HepG2 (cell line): ENCODE measurements around the gene CAMTA1. TPM values are rescaled to one million over a fixed set of nuclear protein-coding genes. Genes with fewer than 3 reads are reported as not detected.

Experiments
- ATAC-seq: fragments of 200-7000 bp; cut with Tn5 transposase; 3 replicates; pipeline ENCODE4 v1.9.1; 2020; ENCODE audit warnings: mild to moderate bottlenecking, moderate library complexity
- BruUV-seq: library from RNA; stranded (reverse); fragments of 400-500 nt; replicated peaks from 2 replicates; lab custom pipeline; 2021; lab: Mats Ljungman, UMichigan
- CTCF ChIA-PET: fragments of 300-600 bp; formaldehyde crosslinking; extraction: SDS; loops from one replicate; lab custom pipeline; 2021; ENCODE audit warnings: low total read pairs, inconsistent platforms, low intra/inter-chr PET ratio; lab: Yijun Ruan, JAX
- POLR2A ChIA-PET: fragments of 350-600 bp; sonication (Branson Sonifier 250); formaldehyde crosslinking; loops from one replicate; lab custom pipeline; 2020; ENCODE audit warnings: antibody characterized with exemption, inconsistent platforms; lab: Yijun Ruan, JAX
- DNase-seq: peaks from one replicate; pipeline ENCODE4 v3.0.0-alpha.2; 2015; ENCODE audit warnings: low spot score
- FAIRE-seq: peaks from 3 replicates; lab custom pipeline; 2011; peaks lifted over from hg19 to GRCh38; lab: Jason Lieb, UNC
- H2AFZ ChIP-seq: one replicate; pipeline ENCODE4 v1.6.1; 2011; ENCODE audit warnings: low read length, inconsistent platforms
- H3K27ac ChIP-seq: fragments of 300-600 bp; 3 replicates; pipeline ENCODE4 v1.8.0; 2011; ENCODE audit warnings: mixed run types, mild to moderate bottlenecking, mixed read lengths, low read length, inconsistent platforms; ENCODE audit not compliant: insufficient read depth; ENCODE audit errors: extremely low read length
- H3K27me3 ChIP-seq, 2 experiments: fragments of 200-600 bp in 1 of 2; 2 replicates in 1 of 2; 3 replicates in 1 of 2; pipeline versions ENCODE4 v1.6.0 to v1.8.0; 2011; ENCODE audit warnings: low read length in 2 of 2, mild to moderate bottlenecking in 2 of 2, moderate library complexity in 2 of 2, inconsistent platforms in 1 of 2; ENCODE audit not compliant: insufficient read depth in 2 of 2, control insufficient read depth in 1 of 2
- H3K36me3 ChIP-seq, 2 experiments: fragments of 200-600 bp in 1 of 2; replicated peaks in 1 of 2; 2 replicates in 1 of 2; 3 replicates in 1 of 2; pipeline versions ENCODE4 v1.5.1 to v1.8.0; 2011; ENCODE audit warnings: low read length in 2 of 2, inconsistent platforms in 1 of 2; ENCODE audit not compliant: insufficient read depth in 2 of 2, control insufficient read depth in 1 of 2
- H3K4me1 ChIP-seq: 2 replicates; pipeline ENCODE4 v1.5.1; 2012; ENCODE audit warnings: low read length, inconsistent platforms; ENCODE audit not compliant: insufficient read depth
- H3K4me2 ChIP-seq: 2 replicates; pipeline ENCODE4 v1.6.0; 2011; ENCODE audit warnings: low read depth, low read length, inconsistent platforms
- H3K4me3 ChIP-seq, 3 experiments: fragments of 200-600 bp in 1 of 3; sonication (generic), shearing (Covaris generic) in 1 of 3; replicated peaks in 1 of 3; 2 replicates each; pipeline ENCODE4 v1.5.1; 2011 to 2016; ENCODE audit warnings: low read length in 3 of 3, inconsistent platforms in 2 of 3, low read depth in 2 of 3, mild to moderate bottlenecking in 2 of 3, control low read depth in 1 of 3, mixed read lengths in 1 of 3; ENCODE audit not compliant: insufficient read depth in 1 of 3
- H3K79me2 ChIP-seq: one replicate; pipeline ENCODE4 v1.6.1; 2011; ENCODE audit warnings: low read length, inconsistent platforms; ENCODE audit not compliant: insufficient read depth
- H3K9ac ChIP-seq: 2 replicates; pipeline ENCODE4 v1.6.0; 2011; ENCODE audit warnings: mild to moderate bottlenecking, low read depth, low read length, inconsistent platforms; ENCODE audit not compliant: insufficient read depth
- H3K9me3 ChIP-seq: 2 replicates; pipeline ENCODE4 v1.5.1; 2012; ENCODE audit warnings: mild to moderate bottlenecking, low read length
- H4K20me1 ChIP-seq: 2 replicates; pipeline ENCODE4 v1.6.0; 2011; ENCODE audit warnings: inconsistent platforms, mild to moderate bottlenecking, low read length, moderate library complexity; ENCODE audit not compliant: insufficient read depth
- E2F1 ChIP-seq: sonication (generic); formaldehyde crosslinking; IDR thresholded peaks from 2 replicates; pipeline ENCODE4 v1.5.0; 2020; ENCODE audit warnings: missing genetic modification reagents
- EED ChIP-seq: sonication (generic); formaldehyde crosslinking; IDR thresholded peaks from 2 replicates; pipeline ENCODE4 v1.5.0; 2020; ENCODE audit warnings: mild to moderate bottlenecking, missing genetic modification reagents
- FOSL2 ChIP-seq: sonication (generic); formaldehyde crosslinking; IDR thresholded peaks from 2 replicates; pipeline ENCODE4 v1.4.0; 2020; ENCODE audit warnings: missing genetic modification reagents
- FOXP1 ChIP-seq, 2 experiments: fragments of 450-650 bp in 1 of 2; IDR thresholded peaks; 2 replicates each; pipeline ENCODE4 v1.6.1; 2017 to 2018; ENCODE audit warnings: antibody characterized with exemption in 1 of 2
- HMG20B ChIP-seq: conservative IDR thresholded peaks from 2 replicates; pipeline ENCODE4 v1.6.1; 2016; ENCODE audit warnings: missing genetic modification reagents, missing compliant biosample characterization
- MXI1 ChIP-seq: IDR thresholded peaks from 3 replicates; pipeline ENCODE4 v1.6.1; 2012; ENCODE audit warnings: low read depth, low read length, inconsistent platforms, borderline replicate concordance
- RELA ChIP-seq: sonication (generic); formaldehyde crosslinking; IDR thresholded peaks from 2 replicates; pipeline ENCODE4 v1.4.0; 2020; ENCODE audit warnings: missing genetic modification reagents
- SMAD9 ChIP-seq: sonication (generic); formaldehyde crosslinking; IDR thresholded peaks from 2 replicates; pipeline ENCODE4 v1.5.1; 2020; ENCODE audit warnings: mild to moderate bottlenecking, missing genetic modification reagents
- TOPORS ChIP-seq: sonication (generic); formaldehyde crosslinking; IDR thresholded peaks from 2 replicates; pipeline ENCODE4 v1.8.0; 2023; ENCODE audit warnings: mild to moderate bottlenecking, missing genetic modification reagents
- ZFP91 ChIP-seq: sonication (generic); formaldehyde crosslinking; IDR thresholded peaks from 2 replicates; pipeline ENCODE4 v1.9.0; 2022; ENCODE audit warnings: missing genetic modification reagents, mild to moderate bottlenecking, borderline replicate concordance
- ZFY ChIP-seq: sonication (generic); formaldehyde crosslinking; IDR thresholded peaks from 2 replicates; pipeline ENCODE4 v1.4.0; 2020; ENCODE audit warnings: missing genetic modification reagents
- ZMAT3 ChIP-seq: sonication (generic); formaldehyde crosslinking; conservative IDR thresholded peaks from 2 replicates; pipeline ENCODE4 v1.7.0; 2021; ENCODE audit warnings: missing genetic modification reagents
- ZNF263 ChIP-seq: sonication (generic); formaldehyde crosslinking; IDR thresholded peaks from 2 replicates; pipeline ENCODE4 v1.4.0; 2020; ENCODE audit warnings: missing genetic modification reagents
- ZNF274 ChIP-seq: sonication (generic); formaldehyde crosslinking; IDR thresholded peaks from 2 replicates; pipeline ENCODE4 v1.5.1; 2020; ENCODE audit warnings: mild to moderate bottlenecking, missing genetic modification reagents
- ZNF326 ChIP-seq: sonication (generic); formaldehyde crosslinking; IDR thresholded peaks from 2 replicates; pipeline ENCODE4 v1.4.0; 2020; ENCODE audit warnings: missing genetic modification reagents, borderline replicate concordance
- ZNF703 ChIP-seq: sonication (generic); formaldehyde crosslinking; IDR thresholded peaks from 2 replicates; pipeline ENCODE4 v1.5.1; 2020; ENCODE audit warnings: missing genetic modification reagents, mild to moderate bottlenecking, moderate library complexity, borderline replicate concordance
- ZSCAN5A ChIP-seq: sonication (generic); formaldehyde crosslinking; IDR thresholded peaks from 2 replicates; pipeline ENCODE4 v1.8.0; 2022; ENCODE audit warnings: mild to moderate bottlenecking, missing genetic modification reagents, borderline replicate concordance
- WGBS: methylation state at CpG from one replicate; pipeline ENCODE4 v1.1.6; 2017; ENCODE audit warnings: low lambda C conversion rate; 5-methylcytosine and 5-hydroxymethylcytosine counted together
- in situ Hi-C: cut with HindIII; loops from 2 replicates; pipeline ENCODE4 v1.10.0; 2017; ENCODE audit warnings: low pct_unique_long_range_greater_than_20kb; ENCODE audit not compliant: extremely low pct_ligation_motif_present
- intact Hi-C: fragments of 100-400 bp; cut with micrococcal nuclease; formaldehyde crosslinking; loops from one replicate; pipeline ENCODE4 v1.10.0; 2022; ENCODE audit not compliant: unreplicated experiment
- polyA plus RNA-seq, 8 experiments: library from polyadenylated mRNA; depleted of rRNA in 3 of 8; stranded (reverse) in 7 of 8; unstranded in 1 of 8; fragments of >200 nt; fragmentation: Illumina TruSeq in 4 of 8; extraction: Trizol in 4 of 8; gene quantifications; 2 replicates each; pipeline versions ENCODE4 v1.2.1 to v1.2.3, GENCODE V29; 2011 to 2016; ENCODE audit warnings: low read depth in 4 of 8, missing spikeins in 1 of 8, mixed read lengths in 1 of 8; ENCODE audit not compliant: insufficient read depth in 1 of 8
- total RNA-seq, 5 experiments: library from RNA; depleted of rRNA; stranded (reverse); fragments of >200 nt; fragmentation: Illumina TruSeq; extraction: Trizol; gene quantifications; 2 replicates each; pipeline ENCODE4 v1.2.3, GENCODE V29; 2016; ENCODE audit warnings: low read depth in 1 of 5
- TF ChIP-seq, protein P1 (sequence below): sonication (generic); formaldehyde crosslinking; IDR thresholded peaks from 2 replicates; pipeline ENCODE4 v1.4.0; 2020; ENCODE audit warnings: low read depth, mild to moderate bottlenecking, missing genetic modification reagents

Gene CAMTA1
- total and polyA plus RNA-seq, 2 of the 13 experiments (the other 11 are each of a cell fraction or from before 2014, with no cell fraction given) = 25.0 to 36.4 TPM

DNA sequence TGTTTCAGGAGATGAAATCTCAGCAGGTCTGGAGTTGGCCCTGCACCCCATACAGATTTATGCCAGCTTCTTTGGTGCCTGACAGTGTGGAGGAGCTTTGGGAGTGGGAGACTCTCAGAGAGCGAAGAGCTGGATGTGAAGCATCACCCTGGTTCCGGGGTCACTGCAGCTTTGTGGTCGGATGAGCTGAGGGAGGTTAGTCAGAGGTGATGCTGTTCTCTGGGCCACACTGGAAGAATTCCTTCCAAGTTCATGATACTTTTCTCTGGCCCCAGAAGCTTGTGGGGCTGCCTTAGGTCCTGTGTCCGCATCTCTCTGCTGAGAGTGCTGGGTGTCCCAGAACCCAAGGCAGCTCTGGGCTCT, 467.8 kb downstream of the CAMTA1 start:
- 57% methylated on average over 1 of the region's 4 CpGs for WGBS
- Histone ChIP-seq H3K4me2 (no peak overlapping the region), H3K9me3 (no peaks in the 10 kb centered on the region), H3K79me2 (no peaks in the 10 kb centered on the region), H3K27me3 (peaks cover 2 to 52% of the 10 kb centered on the region in 2 experiments), H3K27ac (no peak overlapping the region), H2AFZ (no peak overlapping the region), H3K4me1 (no peaks in the 10 kb centered on the region), H3K4me3 (no peak overlapping the region), H3K36me3 (no peaks in the 10 kb centered on the region), H4K20me1 (no peaks in the 10 kb centered on the region), H3K9ac (no peak overlapping the region)
- intact Hi-C loops = no loop called here
- no TSS peak for BruUV-seq
- in situ Hi-C loops = no loop called here
- ATAC-seq = no peak
- FAIRE-seq = no peak
- CTCF ChIA-PET = no interaction called here
- POLR2A ChIA-PET = no interaction called here
- TF ChIP-seq ZNF326 (CRISPR knock-in tag) = no peak
- no peak for TF ChIP-seq TOPORS (CRISPR knock-in tag)
- TF ChIP-seq EED (CRISPR knock-in tag) = no peak
- no peak for TF ChIP-seq ZSCAN5A
- no peak for TF ChIP-seq ZMAT3 (CRISPR knock-in tag)
- TF ChIP-seq RELA (CRISPR knock-in tag) = no peak
- TF ChIP-seq SMAD9 (CRISPR knock-in tag) = no peak
- no peak for TF ChIP-seq HMG20B
- TF ChIP-seq ZNF703 (CRISPR knock-in tag) = no peak
- no peak for TF ChIP-seq MXI1
- TF ChIP-seq ZFY (CRISPR knock-in tag) = no peak
- TF ChIP-seq, protein P1, sequence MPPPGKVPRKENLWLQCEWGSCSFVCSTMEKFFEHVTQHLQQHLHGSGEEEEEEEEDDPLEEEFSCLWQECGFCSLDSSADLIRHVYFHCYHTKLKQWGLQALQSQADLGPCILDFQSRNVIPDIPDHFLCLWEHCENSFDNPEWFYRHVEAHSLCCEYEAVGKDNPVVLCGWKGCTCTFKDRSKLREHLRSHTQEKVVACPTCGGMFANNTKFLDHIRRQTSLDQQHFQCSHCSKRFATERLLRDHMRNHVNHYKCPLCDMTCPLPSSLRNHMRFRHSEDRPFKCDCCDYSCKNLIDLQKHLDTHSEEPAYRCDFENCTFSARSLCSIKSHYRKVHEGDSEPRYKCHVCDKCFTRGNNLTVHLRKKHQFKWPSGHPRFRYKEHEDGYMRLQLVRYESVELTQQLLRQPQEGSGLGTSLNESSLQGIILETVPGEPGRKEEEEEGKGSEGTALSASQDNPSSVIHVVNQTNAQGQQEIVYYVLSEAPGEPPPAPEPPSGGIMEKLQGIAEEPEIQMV = no peak
- no peak for TF ChIP-seq FOXP1 (IDR thresholded peaks at IDR 0.05)
- TF ChIP-seq FOXP1 (CRISPR knock-in tag; IDR thresholded peaks at IDR 0.05) = no peak
- no peak for TF ChIP-seq ZNF263 (CRISPR knock-in tag)
- no peak for TF ChIP-seq E2F1 (CRISPR knock-in tag)
- no peak for TF ChIP-seq FOSL2 (CRISPR knock-in tag)
- TF ChIP-seq ZFP91 (CRISPR knock-in tag) = no peak
- no peak for TF ChIP-seq ZNF274 (CRISPR knock-in tag)
- DNase-seq = no peak
